SK-N-SH (cell line): Measurements from ENCODE around the gene SLC5A2. TPM values are rescaled to one million over a fixed set of nuclear protein-coding genes. Genes with fewer than 3 reads are reported as not detected.
A peak's percentile ranks its signal among the peaks of the same experiment; 100 is the strongest.

Experiments used
- CTCF ChIA-PET: fragments of 300-600, 350-600 bp; formaldehyde crosslinking; extraction: SDS; loops from one replicate; lab custom pipeline; 2021; lab: Yijun Ruan, JAX
- POLR2A ChIA-PET: fragments of 350-600 bp; sonication (Branson Sonifier 250); formaldehyde crosslinking; extraction: SDS; loops from one replicate; lab custom pipeline; 2020; ENCODE audit warnings: antibody characterized with exemption, inconsistent platforms; lab: Yijun Ruan, JAX
- DNase-seq: peaks from one replicate; pipeline ENCODE4 v3.0.0; 2012
- H2AFZ ChIP-seq: fragments of 200-600 bp; sonication (generic); 2 replicates; pipeline ENCODE4 v1.8.1; 2016; ENCODE audit warnings: antibody characterized with exemption, mild to moderate bottlenecking, low read depth
- H3F3A ChIP-seq: fragments of 200-600 bp; sonication (generic); replicated peaks from 2 replicates; pipeline ENCODE3; 2016; ENCODE audit warnings: antibody characterized with exemption, mild to moderate bottlenecking; ENCODE audit not compliant: insufficient read depth
- H3K27ac ChIP-seq, 2 experiments: fragments of 200-500 bp in 1 of 2; fragments of 200-600 bp in 1 of 2; sonication (Bioruptor generic) in 1 of 2; sonication (generic), shearing (Covaris generic) in 1 of 2; 2 replicates each; pipeline versions ENCODE4 v1.5.1 to v1.6.1; 2014 to 2016; ENCODE audit warnings: low read depth in 2 of 2, inconsistent platforms in 1 of 2, low read length in 1 of 2, mild to moderate bottlenecking in 1 of 2, mixed read lengths in 1 of 2
- H3K27me3 ChIP-seq: fragments of 200-600 bp; sonication (generic), shearing (Covaris generic); 2 replicates; pipeline ENCODE4 v1.6.1; 2016; ENCODE audit warnings: mixed run types; ENCODE audit not compliant: insufficient read depth
- H3K36me3 ChIP-seq, 2 experiments: fragments of 200-500 bp in 1 of 2; fragments of 200-600 bp in 1 of 2; sonication (Bioruptor generic) in 1 of 2; sonication (generic) in 1 of 2; replicated peaks in 1 of 2; 2 replicates each; pipeline versions ENCODE3 to v1.5.1; 2014 to 2016; ENCODE audit warnings: low read length in 1 of 2, mild to moderate bottlenecking in 1 of 2; ENCODE audit not compliant: insufficient read depth in 2 of 2, control insufficient read depth in 1 of 2
- H3K4me1 ChIP-seq, 2 experiments: fragments of 200-500 bp in 1 of 2; fragments of 200-600 bp in 1 of 2; sonication (Bioruptor generic) in 1 of 2; sonication (generic), shearing (Covaris generic) in 1 of 2; 2 replicates each; pipeline versions ENCODE4 v1.5.1 to v1.6.1; 2014 to 2016; ENCODE audit warnings: low read depth in 1 of 2, low read length in 1 of 2, mixed run types in 1 of 2; ENCODE audit not compliant: insufficient read depth in 2 of 2, control insufficient read depth in 1 of 2
- H3K4me2 ChIP-seq: fragments of 200-600 bp; sonication (generic), shearing (Covaris generic); 2 replicates; pipeline ENCODE4 v1.6.1; 2017; ENCODE audit warnings: mixed run types
- H3K4me3 ChIP-seq, 2 experiments: fragments of 200-500 bp in 1 of 2; fragments of 200-600 bp in 1 of 2; sonication (Bioruptor generic) in 1 of 2; sonication (generic), shearing (Covaris generic) in 1 of 2; 2 replicates each; pipeline versions ENCODE4 v1.5.1 to v1.8.1; 2014 to 2016; ENCODE audit warnings: low read depth in 2 of 2, inconsistent platforms in 1 of 2, low read length in 1 of 2, mild to moderate bottlenecking in 1 of 2, mixed read lengths in 1 of 2, moderate library complexity in 1 of 2
- H3K79me2 ChIP-seq: fragments of 200-600 bp; sonication (generic); 2 replicates; pipeline ENCODE4 v1.8.1; 2017; ENCODE audit warnings: mild to moderate bottlenecking; ENCODE audit not compliant: insufficient read depth
- H3K9ac ChIP-seq: fragments of 200-600 bp; sonication (generic); 2 replicates; pipeline ENCODE4 v1.6.1; 2017; ENCODE audit warnings: mixed run types
- H3K9me2 ChIP-seq: fragments of 200-600 bp; sonication (generic); 2 replicates; pipeline ENCODE4 v1.6.1; 2017; ENCODE audit warnings: mixed run types
- H3K9me3 ChIP-seq: fragments of 200-600 bp; sonication (generic); 2 replicates; pipeline ENCODE4 v1.6.1; 2017; ENCODE audit warnings: mixed run types, mild to moderate bottlenecking, moderate library complexity
- H4K20me1 ChIP-seq: fragments of 200-600 bp; sonication (generic); 2 replicates; pipeline ENCODE4 v1.6.1; 2017; ENCODE audit warnings: mild to moderate bottlenecking, mixed run types; ENCODE audit not compliant: insufficient read depth
- CHD2 ChIP-seq: fragments of 150-350 bp; IDR thresholded peaks from 2 replicates; pipeline ENCODE4 v1.6.1; 2018; ENCODE audit warnings: low read length; ENCODE audit not compliant: partially characterized antibody
- ELF1 ChIP-seq: IDR thresholded peaks from 2 replicates; pipeline ENCODE4 v1.4.0; 2012
- EP300 ChIP-seq, 2 experiments: IDR thresholded peaks; 2 replicates each; pipeline versions ENCODE4 v1.4.0 to v1.6.1; 2012; ENCODE audit warnings: borderline replicate concordance in 1 of 2, low read depth in 1 of 2, low read length in 1 of 2
- EZH2phosphoT487 ChIP-seq: fragments of 200-600 bp; sonication (generic); IDR thresholded peaks from 2 replicates; pipeline ENCODE4 v1.6.1; 2017; ENCODE audit warnings: low read depth, mixed run types, mild to moderate bottlenecking, antibody characterized with exemption, moderate library complexity, borderline replicate concordance
- FOXJ3 ChIP-seq: sonication (generic); formaldehyde crosslinking; IDR thresholded peaks from 2 replicates; pipeline ENCODE4 v1.5.1; 2020; ENCODE audit warnings: mild to moderate bottlenecking, missing genetic modification reagents
- FOXM1 ChIP-seq: IDR thresholded peaks from 2 replicates; pipeline ENCODE4 v1.4.0; 2012; ENCODE audit warnings: low read depth, mild to moderate bottlenecking
- GATA2 ChIP-seq: sonication (generic); formaldehyde crosslinking; IDR thresholded peaks from 2 replicates; pipeline ENCODE4 v1.5.0; 2020; ENCODE audit warnings: mild to moderate bottlenecking, missing genetic modification reagents
- JUND ChIP-seq: IDR thresholded peaks from 2 replicates; pipeline ENCODE4 v1.4.0; 2012
- MEF2A ChIP-seq: IDR thresholded peaks from 2 replicates; pipeline ENCODE4 v1.4.0; 2012; ENCODE audit warnings: low read depth, borderline replicate concordance
- MXI1 ChIP-seq: IDR thresholded peaks from 2 replicates; pipeline ENCODE4 v1.6.1; 2012; ENCODE audit warnings: mild to moderate bottlenecking, low read depth, low read length, improper control_type of control experiment
- NFIC ChIP-seq: IDR thresholded peaks from 2 replicates; pipeline ENCODE4 v1.4.0; 2012; ENCODE audit warnings: borderline replicate concordance
- NRF1 ChIP-seq: IDR thresholded peaks from 2 replicates; pipeline ENCODE4 v1.6.1; 2012; ENCODE audit warnings: low read depth, mild to moderate bottlenecking, low read length
- POLR2AphosphoS5 ChIP-seq: IDR thresholded peaks from 2 replicates; pipeline ENCODE4 v1.6.1; 2012; ENCODE audit warnings: low read depth, low read length
- RAD21 ChIP-seq: IDR thresholded peaks from 2 replicates; pipeline ENCODE4 v1.6.1; 2012; ENCODE audit warnings: mild to moderate bottlenecking, low read length
- RCOR1 ChIP-seq: fragments of 150-350 bp; IDR thresholded peaks from 2 replicates; pipeline ENCODE4 v1.6.1; 2017; ENCODE audit warnings: antibody characterized with exemption, low read length
- RFX5 ChIP-seq: IDR thresholded peaks from 2 replicates; pipeline ENCODE4 v1.6.1; 2012; ENCODE audit warnings: mild to moderate bottlenecking, improper control_type of control experiment, low read length
- RXRA ChIP-seq: IDR thresholded peaks from 2 replicates; pipeline ENCODE4 v1.4.0; 2012; ENCODE audit warnings: low read depth, mild to moderate bottlenecking, borderline replicate concordance
- SMC3 ChIP-seq: IDR thresholded peaks from 2 replicates; pipeline ENCODE4 v1.6.1; 2012; ENCODE audit warnings: low read depth, low read length, improper control_type of control experiment
- TAF1 ChIP-seq: IDR thresholded peaks from 2 replicates; pipeline ENCODE4 v1.6.1; 2012; ENCODE audit warnings: low read depth, mild to moderate bottlenecking, low read length, moderate library complexity, borderline replicate concordance
- TEAD4 ChIP-seq: IDR thresholded peaks from 2 replicates; pipeline ENCODE4 v1.4.0; 2012; ENCODE audit warnings: mild to moderate bottlenecking, borderline replicate concordance; ENCODE audit not compliant: insufficient read depth
- YY1 ChIP-seq: IDR thresholded peaks from 2 replicates; pipeline ENCODE4 v1.4.0; 2012; ENCODE audit warnings: low read depth, mild to moderate bottlenecking
- WGBS: methylation state at CpG from one replicate; pipeline ENCODE4 v1.1.6; 2017; ENCODE audit warnings: low lambda C conversion rate; 5-methylcytosine and 5-hydroxymethylcytosine counted together
- polyA plus RNA-seq, 3 experiments: library from polyadenylated mRNA; depleted of rRNA; stranded (reverse); fragments of >200 nt; gene quantifications; 2 replicates each; pipeline ENCODE4 v1.2.3, GENCODE V29; 2012
- TF ChIP-seq, protein P1 (sequence below): fragments of 200-600 bp; sonication (generic); IDR thresholded peaks from 2 replicates; pipeline ENCODE4 v1.6.1; 2017; ENCODE audit warnings: antibody characterized with exemption, mild to moderate bottlenecking, moderate library complexity
- TF ChIP-seq, protein P2 (sequence below): IDR thresholded peaks from 2 replicates; pipeline ENCODE4 v1.6.1; 2012; ENCODE audit warnings: mild to moderate bottlenecking, low read depth, low read length, moderate library complexity
- TF ChIP-seq, protein P3 (sequence below): fragments of 150-350 bp; IDR thresholded peaks from 2 replicates; pipeline ENCODE4 v1.6.1; 2016; ENCODE audit warnings: mild to moderate bottlenecking, low read depth, low read length
- TF ChIP-seq, protein P4 (sequence below): IDR thresholded peaks from 2 replicates; pipeline ENCODE4 v1.4.0; 2012; ENCODE audit warnings: low read depth, borderline replicate concordance

Gene SLC5A2
- polyA plus RNA-seq, 1 of the 3 experiments (the other 2 are of a cell fraction) = 0.31 TPM

DNA sequence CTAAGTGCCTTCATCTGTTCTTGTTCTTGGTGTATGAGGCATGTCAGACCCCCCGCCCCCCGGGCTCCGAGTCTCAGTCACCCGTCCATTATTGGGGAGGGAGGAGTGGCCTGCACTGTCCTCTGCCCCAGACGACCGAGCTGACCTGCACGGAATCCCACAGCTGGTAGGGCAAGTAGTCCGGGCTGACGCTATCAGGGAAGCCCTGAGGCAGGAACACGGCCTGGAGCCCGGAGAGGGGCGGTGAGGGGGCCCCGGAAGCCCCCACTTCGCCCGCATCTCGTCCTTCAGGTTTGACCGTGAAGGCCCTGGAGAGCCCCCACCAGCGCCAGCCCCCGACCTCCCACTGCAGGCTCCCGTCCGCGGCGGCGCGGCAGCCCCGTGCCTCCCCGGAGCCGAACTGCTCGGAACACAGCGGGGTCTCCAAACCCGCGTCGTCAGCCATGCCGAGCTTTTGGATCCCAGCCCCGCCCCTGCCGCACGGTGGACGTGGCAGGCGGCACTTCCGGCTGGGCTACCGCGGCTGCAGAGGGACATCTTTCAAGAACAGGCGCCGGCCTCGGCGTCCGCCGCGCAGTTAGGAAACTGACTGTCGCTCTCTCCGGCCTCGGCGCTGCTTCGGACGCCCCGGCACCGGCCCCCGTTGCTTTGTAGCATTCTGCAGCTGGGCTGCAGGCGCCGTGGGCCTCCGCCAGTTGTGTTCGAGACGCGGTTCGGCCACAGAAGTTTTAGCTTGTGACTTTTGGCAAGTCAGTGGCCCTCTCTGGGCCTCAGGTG, 25.2 kb downstream of the SLC5A2 start, which contains the start of gene RUSF1:
Gene RUSF1, minus strand, starts transcription at position 463 of the 777 bp plus-strand sequence. Its CDS starts 18 bp downstream, at position 445.
- H3K79me2 ChIP-seq = peaks cover 46% of the 10 kb centered on the region
- H3K9ac ChIP-seq = peak within 1 kb of the TSS; percentile 99
- no peaks in the 10 kb centered on the region for H3K9me3 ChIP-seq
- H2AFZ ChIP-seq = peak within 1 kb of the TSS; percentile 97
- ChIA-PET CTCF (interaction anchor here (0.6 to 1.4 kb wide), 5 partner anchors 14 to 360 kb away, joined by 3 read pairs; no protein-coding TSS in a partner anchor), POLR2A (interaction anchor here (1.0 to 1.6 kb wide), 8 partner anchors 12 to 205 kb away, joined by 3 to 14 read pairs (median 6); partner anchors contain the start of gene ARMC5)
- H3F3A ChIP-seq = peaks cover 3% of the 10 kb centered on the region
- peak within 1 kb of the TSS; percentile 87 for H3K4me2 ChIP-seq
- peak within 1 kb of the TSS; percentile 92 to 96 for H3K4me3 ChIP-seq
- H3K4me1 ChIP-seq = peaks cover 0 to 18% of the 10 kb centered on the region in 2 experiments; a peak in 3 of 4 replicates
- H3K27me3 ChIP-seq = no peaks in the 10 kb centered on the region
- peaks cover 7 to 14% of the 10 kb centered on the region in 2 experiments for H3K36me3 ChIP-seq
- under 1% methylated on average over 17 of the region's 65 CpGs for WGBS
- peak; percentile 94 for DNase-seq
- peak within 1 kb of the TSS; percentile 80 to 87 for H3K27ac ChIP-seq
- no peaks in the 10 kb centered on the region for H3K9me2 ChIP-seq
- no peaks in the 10 kb centered on the region for H4K20me1 ChIP-seq
- TF ChIP-seq MXI1 = peak; percentile 92
- TF ChIP-seq CHD2 = peak; percentile 60
- TF ChIP-seq, protein P1, sequence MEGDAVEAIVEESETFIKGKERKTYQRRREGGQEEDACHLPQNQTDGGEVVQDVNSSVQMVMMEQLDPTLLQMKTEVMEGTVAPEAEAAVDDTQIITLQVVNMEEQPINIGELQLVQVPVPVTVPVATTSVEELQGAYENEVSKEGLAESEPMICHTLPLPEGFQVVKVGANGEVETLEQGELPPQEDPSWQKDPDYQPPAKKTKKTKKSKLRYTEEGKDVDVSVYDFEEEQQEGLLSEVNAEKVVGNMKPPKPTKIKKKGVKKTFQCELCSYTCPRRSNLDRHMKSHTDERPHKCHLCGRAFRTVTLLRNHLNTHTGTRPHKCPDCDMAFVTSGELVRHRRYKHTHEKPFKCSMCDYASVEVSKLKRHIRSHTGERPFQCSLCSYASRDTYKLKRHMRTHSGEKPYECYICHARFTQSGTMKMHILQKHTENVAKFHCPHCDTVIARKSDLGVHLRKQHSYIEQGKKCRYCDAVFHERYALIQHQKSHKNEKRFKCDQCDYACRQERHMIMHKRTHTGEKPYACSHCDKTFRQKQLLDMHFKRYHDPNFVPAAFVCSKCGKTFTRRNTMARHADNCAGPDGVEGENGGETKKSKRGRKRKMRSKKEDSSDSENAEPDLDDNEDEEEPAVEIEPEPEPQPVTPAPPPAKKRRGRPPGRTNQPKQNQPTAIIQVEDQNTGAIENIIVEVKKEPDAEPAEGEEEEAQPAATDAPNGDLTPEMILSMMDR = no peak
- TF ChIP-seq FOXM1 = no peak
- no peak for TF ChIP-seq RFX5
- TF ChIP-seq, protein P2, sequence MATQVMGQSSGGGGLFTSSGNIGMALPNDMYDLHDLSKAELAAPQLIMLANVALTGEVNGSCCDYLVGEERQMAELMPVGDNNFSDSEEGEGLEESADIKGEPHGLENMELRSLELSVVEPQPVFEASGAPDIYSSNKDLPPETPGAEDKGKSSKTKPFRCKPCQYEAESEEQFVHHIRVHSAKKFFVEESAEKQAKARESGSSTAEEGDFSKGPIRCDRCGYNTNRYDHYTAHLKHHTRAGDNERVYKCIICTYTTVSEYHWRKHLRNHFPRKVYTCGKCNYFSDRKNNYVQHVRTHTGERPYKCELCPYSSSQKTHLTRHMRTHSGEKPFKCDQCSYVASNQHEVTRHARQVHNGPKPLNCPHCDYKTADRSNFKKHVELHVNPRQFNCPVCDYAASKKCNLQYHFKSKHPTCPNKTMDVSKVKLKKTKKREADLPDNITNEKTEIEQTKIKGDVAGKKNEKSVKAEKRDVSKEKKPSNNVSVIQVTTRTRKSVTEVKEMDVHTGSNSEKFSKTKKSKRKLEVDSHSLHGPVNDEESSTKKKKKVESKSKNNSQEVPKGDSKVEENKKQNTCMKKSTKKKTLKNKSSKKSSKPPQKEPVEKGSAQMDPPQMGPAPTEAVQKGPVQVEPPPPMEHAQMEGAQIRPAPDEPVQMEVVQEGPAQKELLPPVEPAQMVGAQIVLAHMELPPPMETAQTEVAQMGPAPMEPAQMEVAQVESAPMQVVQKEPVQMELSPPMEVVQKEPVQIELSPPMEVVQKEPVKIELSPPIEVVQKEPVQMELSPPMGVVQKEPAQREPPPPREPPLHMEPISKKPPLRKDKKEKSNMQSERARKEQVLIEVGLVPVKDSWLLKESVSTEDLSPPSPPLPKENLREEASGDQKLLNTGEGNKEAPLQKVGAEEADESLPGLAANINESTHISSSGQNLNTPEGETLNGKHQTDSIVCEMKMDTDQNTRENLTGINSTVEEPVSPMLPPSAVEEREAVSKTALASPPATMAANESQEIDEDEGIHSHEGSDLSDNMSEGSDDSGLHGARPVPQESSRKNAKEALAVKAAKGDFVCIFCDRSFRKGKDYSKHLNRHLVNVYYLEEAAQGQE = peak; percentile 67; the same call in 1 of the 2 replicates
- TF ChIP-seq RAD21 = no peak
- TF ChIP-seq GATA2 (CRISPR knock-in tag) = no peak
- TF ChIP-seq EZH2phosphoT487 = no peak
- TF ChIP-seq EP300 (IDR thresholded peaks at IDR 0.05; ENCODE audit: borderline replicate concordance in 1 of 2, low read depth in 1 of 2, low read length in 1 of 2) = peak in 1 of 2 experiments; percentile 33; a peak in 1 of 4 replicates
- 0 out of 2 replicates have a peak, but pooled peaks have one; percentile 41 for TF ChIP-seq TEAD4
- peak; percentile 89 for TF ChIP-seq YY1
- no peak for TF ChIP-seq RXRA
- TF ChIP-seq FOXJ3 (CRISPR knock-in tag) = no peak
- TF ChIP-seq RCOR1 = no peak
- TF ChIP-seq TAF1 = peak; percentile 92
- TF ChIP-seq NRF1 = no peak
- no peak for TF ChIP-seq SMC3
- TF ChIP-seq MEF2A = no peak
- TF ChIP-seq NFIC = peak; percentile 6; the same call in 1 of the 2 replicates
- TF ChIP-seq POLR2AphosphoS5 = peak; percentile 91
- TF ChIP-seq ELF1 = peak; percentile 95
- no peak for TF ChIP-seq JUND
- TF ChIP-seq, protein P3, sequence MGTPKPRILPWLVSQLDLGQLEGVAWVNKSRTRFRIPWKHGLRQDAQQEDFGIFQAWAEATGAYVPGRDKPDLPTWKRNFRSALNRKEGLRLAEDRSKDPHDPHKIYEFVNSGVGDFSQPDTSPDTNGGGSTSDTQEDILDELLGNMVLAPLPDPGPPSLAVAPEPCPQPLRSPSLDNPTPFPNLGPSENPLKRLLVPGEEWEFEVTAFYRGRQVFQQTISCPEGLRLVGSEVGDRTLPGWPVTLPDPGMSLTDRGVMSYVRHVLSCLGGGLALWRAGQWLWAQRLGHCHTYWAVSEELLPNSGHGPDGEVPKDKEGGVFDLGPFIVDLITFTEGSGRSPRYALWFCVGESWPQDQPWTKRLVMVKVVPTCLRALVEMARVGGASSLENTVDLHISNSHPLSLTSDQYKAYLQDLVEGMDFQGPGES = no peak
- TF ChIP-seq, protein P4, sequence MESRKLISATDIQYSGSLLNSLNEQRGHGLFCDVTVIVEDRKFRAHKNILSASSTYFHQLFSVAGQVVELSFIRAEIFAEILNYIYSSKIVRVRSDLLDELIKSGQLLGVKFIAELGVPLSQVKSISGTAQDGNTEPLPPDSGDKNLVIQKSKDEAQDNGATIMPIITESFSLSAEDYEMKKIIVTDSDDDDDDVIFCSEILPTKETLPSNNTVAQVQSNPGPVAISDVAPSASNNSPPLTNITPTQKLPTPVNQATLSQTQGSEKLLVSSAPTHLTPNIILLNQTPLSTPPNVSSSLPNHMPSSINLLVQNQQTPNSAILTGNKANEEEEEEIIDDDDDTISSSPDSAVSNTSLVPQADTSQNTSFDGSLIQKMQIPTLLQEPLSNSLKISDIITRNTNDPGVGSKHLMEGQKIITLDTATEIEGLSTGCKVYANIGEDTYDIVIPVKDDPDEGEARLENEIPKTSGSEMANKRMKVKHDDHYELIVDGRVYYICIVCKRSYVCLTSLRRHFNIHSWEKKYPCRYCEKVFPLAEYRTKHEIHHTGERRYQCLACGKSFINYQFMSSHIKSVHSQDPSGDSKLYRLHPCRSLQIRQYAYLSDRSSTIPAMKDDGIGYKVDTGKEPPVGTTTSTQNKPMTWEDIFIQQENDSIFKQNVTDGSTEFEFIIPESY = peak; percentile 52; the same call in 1 of the 2 replicates
